ENCODE results near the gene ANO1. TPM values are rescaled to one million over a fixed set of nuclear protein-coding genes. Genes with fewer than 3 reads are reported as not detected.
"Not testable (repeated sequence)": the region's sequence is repeated elsewhere in the genome, so short reads cannot be mapped to it uniquely, and the experiment has no call there.

ANO1 gene
- total RNA-seq, 1 donor from 2014 or later = not detected

DNA sequence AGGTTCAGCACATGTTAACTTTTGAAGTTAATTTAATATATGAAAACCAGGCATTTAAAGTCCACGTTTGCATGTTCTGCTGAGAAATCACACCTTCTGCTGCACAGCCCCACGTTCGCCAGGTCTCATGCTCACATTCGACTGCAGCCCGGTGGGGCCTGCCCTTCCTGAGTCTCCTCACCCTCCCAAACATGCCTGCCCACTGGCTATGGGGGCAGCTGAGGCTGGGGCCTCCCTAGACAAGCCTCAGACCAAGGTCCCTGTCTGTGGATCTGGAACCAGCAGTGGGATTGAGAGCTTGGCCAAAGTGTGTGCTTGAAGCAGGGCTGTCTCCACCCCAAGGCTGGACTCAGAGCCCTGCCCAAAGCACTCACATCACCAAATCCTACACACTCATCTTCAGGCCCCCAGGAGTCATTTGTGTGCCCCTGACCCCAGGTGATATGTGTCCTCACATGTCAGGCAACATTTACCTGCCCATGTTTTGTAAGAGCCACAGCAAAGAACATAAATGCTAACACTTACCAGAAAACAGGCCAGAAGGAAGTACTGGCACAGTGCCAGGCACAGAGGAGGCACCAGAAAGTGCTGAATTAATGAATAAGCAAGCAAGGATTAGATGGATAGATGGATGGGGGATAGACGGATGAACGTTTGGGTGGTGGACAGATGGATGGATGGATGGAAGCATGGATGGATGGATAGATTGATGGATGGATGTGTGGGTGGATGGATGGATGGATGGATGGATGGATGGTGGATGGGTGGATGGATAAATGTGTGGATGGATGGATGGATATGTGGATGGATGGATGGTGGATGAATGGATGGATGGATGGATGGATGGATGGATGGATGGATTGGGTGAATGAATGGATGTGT is 115.5 kb downstream of the ANO1 start:
- no peak overlapping the region for H3K27ac Mint-ChIP-seq (ENCODE audit: unreplicated experiment)
- H3K4me1 Mint-ChIP-seq (ENCODE audit: unreplicated experiment) = peaks cover 3% of the 10 kb centered on the region
- no peak overlapping the region for H3K4me3 Mint-ChIP-seq (ENCODE audit: unreplicated experiment)
- no peaks in the 10 kb centered on the region for H3K36me3 Mint-ChIP-seq (ENCODE audit: unreplicated experiment)
- no peak for DNase-seq (ENCODE audit: extremely low spot score, unreplicated experiment)
- H3K9me3 Mint-ChIP-seq (ENCODE audit: unreplicated experiment) = no peaks in the 10 kb centered on the region
- TF ChIP-seq CTCF (IDR thresholded peaks at IDR 0.05) = no peak
- peaks cover 5% of the 10 kb centered on the region for H3K27me3 Mint-ChIP-seq (ENCODE audit: unreplicated experiment)

DNA sequence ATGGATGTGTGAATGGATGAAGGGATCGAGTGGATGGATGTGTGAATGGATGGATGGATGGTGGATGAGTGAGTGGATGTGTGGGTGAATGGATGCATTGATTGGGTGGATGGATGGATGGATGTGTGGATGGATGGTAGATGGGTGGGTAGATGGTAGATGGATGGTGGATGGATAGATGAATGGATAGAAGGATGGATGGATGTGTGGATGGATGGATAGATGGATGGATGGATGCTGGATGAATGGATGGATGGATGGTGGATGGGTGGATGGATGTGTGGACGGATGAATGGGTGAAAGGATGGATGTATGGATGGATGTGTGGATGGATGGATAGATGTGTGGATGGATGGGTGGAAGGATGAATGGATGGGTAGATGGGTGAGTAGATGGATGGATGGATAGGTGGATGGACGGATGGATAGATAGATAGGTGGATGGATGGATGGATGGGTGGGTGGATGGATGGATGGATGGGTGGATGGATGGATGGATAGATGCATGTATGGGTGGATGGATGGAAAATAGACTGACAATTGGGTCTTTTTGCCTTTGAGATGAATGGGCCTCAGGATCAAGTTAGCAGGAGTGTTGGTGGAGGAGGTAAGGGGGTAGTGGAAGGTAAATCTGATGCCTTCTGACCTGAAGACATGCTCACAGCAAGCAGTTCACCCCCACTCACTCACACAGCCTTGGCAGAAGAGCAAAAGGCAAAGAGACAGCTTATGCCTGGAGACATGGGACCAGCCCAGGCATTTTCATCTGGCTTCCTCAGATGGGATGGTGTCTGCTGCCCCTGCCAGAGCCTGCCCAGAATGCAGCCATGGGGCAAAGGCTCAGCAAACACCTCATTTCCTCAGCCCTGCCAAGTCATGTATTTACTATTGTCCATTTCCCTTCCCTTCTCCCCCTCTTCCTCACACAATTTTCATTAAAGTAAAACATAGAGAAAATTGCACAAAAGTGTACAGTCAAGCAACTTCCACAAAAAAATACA is 117.0 kb downstream of the ANO1 start:
- H3K27me3 Mint-ChIP-seq (ENCODE audit: unreplicated experiment) = peaks cover 11% of the 10 kb centered on the region

DNA sequence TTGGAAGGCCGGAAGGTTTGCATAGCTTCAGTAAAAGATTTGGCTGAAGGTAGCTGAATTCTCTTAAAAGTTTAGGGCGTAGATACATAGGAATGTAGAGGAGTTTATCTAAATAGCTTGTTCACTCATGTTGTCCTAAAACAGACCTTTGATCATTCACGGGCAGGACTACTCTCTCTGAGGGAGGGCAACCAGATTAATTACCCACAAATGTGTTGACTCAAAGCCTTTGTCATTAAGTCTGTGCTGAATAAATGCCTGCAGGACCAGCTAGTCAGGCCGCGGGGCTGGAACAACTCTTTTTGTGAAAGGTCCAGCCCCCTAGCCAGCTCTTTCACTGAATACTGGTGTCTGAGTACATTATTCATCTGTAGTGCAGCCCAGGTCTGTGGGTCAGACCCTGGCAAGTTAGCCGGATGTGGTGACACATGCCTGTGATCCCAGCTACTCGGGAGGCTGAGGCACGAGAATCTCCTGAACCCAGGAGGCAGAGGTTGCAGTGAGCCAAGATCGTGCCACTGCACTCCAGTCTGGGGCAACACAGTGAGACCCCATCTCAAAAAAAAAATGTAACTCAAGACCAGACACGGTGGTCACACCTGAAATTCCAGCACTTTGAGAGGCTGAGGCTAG is 122.2 kb downstream of the ANO1 start:
- Mint-ChIP-seq H3K4me3 (ENCODE audit: unreplicated experiment) (no peak overlapping the region), H3K27me3 (ENCODE audit: unreplicated experiment) (peaks cover 9% of the 10 kb centered on the region), H3K9me3 (ENCODE audit: unreplicated experiment) (no peaks in the 10 kb centered on the region), H3K36me3 (ENCODE audit: unreplicated experiment) (no peaks in the 10 kb centered on the region), H3K4me1 (ENCODE audit: unreplicated experiment) (peaks cover 16% of the 10 kb centered on the region), H3K27ac (ENCODE audit: unreplicated experiment) (no peak overlapping the region)
- TF ChIP-seq CTCF (IDR thresholded peaks at IDR 0.05) = no peak
- no peak for DNase-seq (ENCODE audit: extremely low spot score, unreplicated experiment)

More for the DNA sequence above, 117.0 kb downstream of the ANO1 start:
- DNase-seq (ENCODE audit: extremely low spot score, unreplicated experiment) = no peak
- Mint-ChIP-seq H3K27ac (ENCODE audit: unreplicated experiment) (no peak overlapping the region), H3K36me3 (ENCODE audit: unreplicated experiment) (no peaks in the 10 kb centered on the region), H3K4me3 (ENCODE audit: unreplicated experiment) (no peak overlapping the region), H3K9me3 (ENCODE audit: unreplicated experiment) (no peaks in the 10 kb centered on the region), H3K4me1 (ENCODE audit: unreplicated experiment) (peaks cover 3% of the 10 kb centered on the region)
- TF ChIP-seq CTCF (IDR thresholded peaks at IDR 0.05) = no peak

GRCh38 chr11:70201047-70201446 is 122.9 kb downstream of the ANO1 start:
- not testable (repeated sequence) for H3K27me3 Mint-ChIP-seq (ENCODE audit: unreplicated experiment); H3K9me3 Mint-ChIP-seq (ENCODE audit: unreplicated experiment); H3K4me3 Mint-ChIP-seq (ENCODE audit: unreplicated experiment); H3K27ac Mint-ChIP-seq (ENCODE audit: unreplicated experiment); DNase-seq (ENCODE audit: extremely low spot score, unreplicated experiment); H3K36me3 Mint-ChIP-seq (ENCODE audit: unreplicated experiment)
- H3K4me1 Mint-ChIP-seq (ENCODE audit: unreplicated experiment) = peaks cover 20% of the 10 kb centered on the region

Data from osteocyte (in vitro differentiated cells).